LNCaP clone FGC (cell line): ENCODE data around the gene KAT6B.

ENCODE experiments used
- DNase-seq: peaks from one replicate; pipeline ENCODE4 v3.0.0-alpha.2; 2011; ENCODE audit warnings: low read depth
- H3K4me3 ChIP-seq: 2 replicates; pipeline ENCODE4 v1.5.1; 2011; ENCODE audit warnings: mild to moderate bottlenecking, low read depth, low read length, control low read depth
- CTCF ChIP-seq: IDR thresholded peaks from 2 replicates; pipeline ENCODE4 v1.5.1; 2012; ENCODE audit warnings: mild to moderate bottlenecking; ENCODE audit not compliant: control insufficient read depth, insufficient read depth; ENCODE audit errors: extremely low read depth

Gene KAT6B

DNA sequence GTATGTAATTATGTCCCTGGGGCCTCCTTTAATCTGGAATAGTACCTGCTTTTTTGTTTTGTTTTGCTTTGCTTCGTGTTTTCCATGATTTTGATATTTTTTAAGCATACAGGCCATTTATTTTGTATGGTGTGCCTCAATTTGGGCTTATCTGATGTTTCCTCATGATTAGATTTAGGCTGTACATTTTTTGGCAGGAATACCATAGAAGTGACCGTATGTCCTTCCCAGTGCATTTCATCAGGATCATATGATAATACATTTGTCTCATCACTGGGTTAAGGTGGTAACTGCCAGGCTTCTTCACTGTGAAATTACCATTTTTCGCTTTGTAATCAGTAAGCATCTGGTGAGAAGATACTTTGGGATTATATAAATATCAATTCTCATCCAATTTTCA lies 167.2 kb downstream of the KAT6B start:
- no peak for DNase-seq
- no peak overlapping the region for H3K4me3 ChIP-seq
- TF ChIP-seq CTCF, result no peak

DNA sequence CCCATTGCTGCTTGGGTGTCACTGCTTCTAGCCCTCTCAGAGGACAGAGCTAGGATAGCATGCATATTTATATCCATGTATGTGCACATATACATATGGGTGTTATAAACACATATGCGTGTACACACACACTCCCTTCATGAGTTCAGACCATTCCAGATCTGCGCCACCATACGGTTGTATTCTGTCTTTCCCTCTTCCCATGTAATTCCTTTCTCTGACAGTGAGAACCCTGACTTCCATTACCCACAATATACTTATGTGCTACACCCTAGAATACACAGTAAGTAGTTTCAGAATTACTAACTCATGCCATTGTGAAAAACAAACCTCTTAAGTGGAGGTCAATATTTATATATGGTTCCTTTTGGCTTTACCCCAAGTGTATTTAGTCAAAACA lies 168.5 kb downstream of the KAT6B start:
- DNase-seq, result peak; percentile 36
- no peak for TF ChIP-seq CTCF
- H3K4me3 ChIP-seq, result no peak overlapping the region

GRCh38 chr10:74995806-74996205 lies 169.4 kb downstream of the KAT6B start:
- no peak overlapping the region for H3K4me3 ChIP-seq
- DNase-seq, result no peak
- TF ChIP-seq CTCF, result no peak

DNA sequence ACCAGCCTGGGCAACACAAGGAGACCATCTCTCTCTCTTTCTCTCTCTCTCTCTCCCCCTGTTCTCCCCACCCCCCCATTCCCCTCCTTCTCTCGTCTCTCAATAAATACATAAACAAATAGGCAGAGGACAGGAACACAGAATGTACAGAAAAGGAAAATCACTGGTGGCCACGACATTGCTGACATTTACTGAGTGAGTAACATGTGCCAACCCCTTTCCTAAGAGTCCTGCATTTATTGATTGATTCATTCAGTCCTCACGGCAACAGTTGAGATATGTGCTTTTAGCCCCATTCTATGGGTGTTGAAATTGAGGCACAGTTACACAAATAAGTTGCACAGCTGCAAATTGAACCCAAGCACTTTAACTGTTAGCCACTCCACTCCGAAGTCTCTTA lies 170.8 kb downstream of the KAT6B start:
- no peak overlapping the region for H3K4me3 ChIP-seq
- TF ChIP-seq CTCF, result no peak
- DNase-seq, result no peak

- no peak for TF ChIP-seq CTCF
- no peak overlapping the region for H3K4me3 ChIP-seq
- DNase-seq, result no peak
Measured at GRCh38 chr10:75000748-75001321, 174.4 kb downstream of the KAT6B start.

DNA sequence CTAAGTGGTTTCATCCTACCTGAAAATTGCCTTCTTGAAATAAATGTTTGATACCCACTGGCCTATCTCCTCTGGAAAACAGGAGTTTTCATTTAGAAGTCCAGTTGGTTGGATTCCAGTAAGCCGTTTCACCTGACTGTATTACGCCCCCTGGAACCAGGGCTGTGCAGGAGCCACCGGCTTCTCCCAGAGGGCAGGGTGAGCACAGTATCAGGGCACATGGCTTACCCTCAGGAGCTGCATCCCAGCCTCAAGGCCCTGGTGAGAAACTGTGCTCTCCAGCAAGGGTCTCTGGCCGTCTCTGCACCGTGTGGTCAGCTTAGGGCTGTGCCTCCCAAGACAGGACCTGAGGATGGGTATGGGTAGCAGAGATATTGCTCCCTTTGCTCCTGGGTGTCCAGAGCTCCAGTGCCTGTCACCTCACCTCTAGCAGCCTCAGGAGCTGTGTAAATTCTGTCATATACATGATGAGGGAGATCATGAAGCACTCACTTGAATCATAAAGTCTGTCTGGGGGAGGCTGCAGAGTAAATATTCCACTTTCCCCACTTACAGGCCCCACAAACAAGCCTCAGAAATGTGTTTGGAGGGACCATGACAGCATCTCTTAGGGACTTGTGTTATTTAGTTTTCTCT lies 175.4 kb downstream of the KAT6B start:
- no peak overlapping the region for H3K4me3 ChIP-seq
- no peak for TF ChIP-seq CTCF
- no peak for DNase-seq

GRCh38 chr10:75002351-75002725 lies 175.9 kb downstream of the KAT6B start:
- no peak overlapping the region for H3K4me3 ChIP-seq
- no peak for TF ChIP-seq CTCF
- DNase-seq, result no peak
